ENCODE data around the gene IL12RB2. TPM values are rescaled to one million over a fixed set of nuclear protein-coding genes. Genes with fewer than 3 reads are reported as not detected.

Gene IL12RB2
- total and polyA plus RNA-seq, 2 experiments from 2014 or later, result 0.79 to 1.7 TPM

DNA sequence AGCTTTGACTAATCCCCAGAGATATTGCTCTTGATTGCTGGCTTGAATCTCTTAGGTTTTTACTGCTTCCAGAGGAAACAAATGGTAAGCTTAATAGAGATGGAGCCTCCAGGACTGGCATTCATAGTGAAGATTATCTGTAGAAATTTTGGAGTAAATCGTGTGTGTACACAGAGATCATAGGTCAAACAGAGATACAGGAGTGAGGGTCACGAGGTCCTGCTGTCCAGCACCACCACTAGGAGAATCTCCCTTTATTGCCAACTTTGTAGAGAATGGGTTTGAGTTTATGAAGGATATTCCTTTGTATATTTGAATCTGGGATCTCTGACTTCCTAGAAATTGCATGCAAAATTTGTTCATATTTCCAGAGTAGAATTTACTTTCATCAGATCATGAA, 130.3 kb downstream of the IL12RB2 start:
- H3K9me3 Mint-ChIP-seq, result no peaks in the 10 kb centered on the region
- Histone ChIP-seq H2AFZ (no peak overlapping the region), H3K27me3 (ENCODE audit: insufficient read depth) (no peaks in the 10 kb centered on the region), H4K20me1 (replicated peaks; ENCODE audit: insufficient read depth) (no peaks in the 10 kb centered on the region), H3K4me2 (no peak overlapping the region), H3K4me3 (no peak overlapping the region), H3K27ac (ENCODE audit: low read depth) (no peak overlapping the region), H3F3A (replicated peaks; ENCODE audit: low read depth) (no peaks in the 10 kb centered on the region), H3K9me2 (ENCODE audit: insufficient read depth) (no peaks in the 10 kb centered on the region), H3K79me2 (replicated peaks; ENCODE audit: insufficient read depth) (no peaks in the 10 kb centered on the region), H3K36me3 (ENCODE audit: insufficient read depth) (no peaks in the 10 kb centered on the region), H3K4me1 (ENCODE audit: insufficient read depth) (no peaks in the 10 kb centered on the region; the same call in 1 of the 2 replicates)
- H3K4me3 Mint-ChIP-seq, result no peak overlapping the region
- TF ChIP-seq ZNF114 (CRISPR knock-in tag; IDR thresholded peaks at IDR 0.05) (no peak), REST (IDR thresholded peaks at IDR 0.05; ENCODE audit: unreplicated experiment) (no peak), POLR2AphosphoS5 (IDR thresholded peaks at IDR 0.05; ENCODE audit: low read depth) (no peak), EZH2 (IDR thresholded peaks at IDR 0.05; ENCODE audit: low read depth, unreplicated experiment) (no peak), STAT1 (IDR thresholded peaks at IDR 0.05; ENCODE audit: unreplicated experiment) (no peak), NANOG (IDR thresholded peaks at IDR 0.05; ENCODE audit: borderline replicate concordance) (no peak), CREB1 (CRISPR knock-in tag; IDR thresholded peaks at IDR 0.05; ENCODE audit: low read depth) (no peak), JUNB (IDR thresholded peaks at IDR 0.05; ENCODE audit: unreplicated experiment) (no peak), CTCF (conservative IDR thresholded peaks at IDR 0.05; ENCODE audit: low read depth in 2 of 2) (no peak), ZNF331 (CRISPR knock-in tag; IDR thresholded peaks at IDR 0.05; ENCODE audit: low read depth) (no peak), EZH2phosphoT487 (IDR thresholded peaks at IDR 0.05; ENCODE audit: unreplicated experiment) (no peak)
- TF ChIP-seq, protein P1, sequence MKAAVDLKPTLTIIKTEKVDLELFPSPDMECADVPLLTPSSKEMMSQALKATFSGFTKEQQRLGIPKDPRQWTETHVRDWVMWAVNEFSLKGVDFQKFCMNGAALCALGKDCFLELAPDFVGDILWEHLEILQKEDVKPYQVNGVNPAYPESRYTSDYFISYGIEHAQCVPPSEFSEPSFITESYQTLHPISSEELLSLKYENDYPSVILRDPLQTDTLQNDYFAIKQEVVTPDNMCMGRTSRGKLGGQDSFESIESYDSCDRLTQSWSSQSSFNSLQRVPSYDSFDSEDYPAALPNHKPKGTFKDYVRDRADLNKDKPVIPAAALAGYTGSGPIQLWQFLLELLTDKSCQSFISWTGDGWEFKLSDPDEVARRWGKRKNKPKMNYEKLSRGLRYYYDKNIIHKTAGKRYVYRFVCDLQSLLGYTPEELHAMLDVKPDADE (IDR thresholded peaks at IDR 0.05), result no peak
- TF ChIP-seq, protein P2, sequence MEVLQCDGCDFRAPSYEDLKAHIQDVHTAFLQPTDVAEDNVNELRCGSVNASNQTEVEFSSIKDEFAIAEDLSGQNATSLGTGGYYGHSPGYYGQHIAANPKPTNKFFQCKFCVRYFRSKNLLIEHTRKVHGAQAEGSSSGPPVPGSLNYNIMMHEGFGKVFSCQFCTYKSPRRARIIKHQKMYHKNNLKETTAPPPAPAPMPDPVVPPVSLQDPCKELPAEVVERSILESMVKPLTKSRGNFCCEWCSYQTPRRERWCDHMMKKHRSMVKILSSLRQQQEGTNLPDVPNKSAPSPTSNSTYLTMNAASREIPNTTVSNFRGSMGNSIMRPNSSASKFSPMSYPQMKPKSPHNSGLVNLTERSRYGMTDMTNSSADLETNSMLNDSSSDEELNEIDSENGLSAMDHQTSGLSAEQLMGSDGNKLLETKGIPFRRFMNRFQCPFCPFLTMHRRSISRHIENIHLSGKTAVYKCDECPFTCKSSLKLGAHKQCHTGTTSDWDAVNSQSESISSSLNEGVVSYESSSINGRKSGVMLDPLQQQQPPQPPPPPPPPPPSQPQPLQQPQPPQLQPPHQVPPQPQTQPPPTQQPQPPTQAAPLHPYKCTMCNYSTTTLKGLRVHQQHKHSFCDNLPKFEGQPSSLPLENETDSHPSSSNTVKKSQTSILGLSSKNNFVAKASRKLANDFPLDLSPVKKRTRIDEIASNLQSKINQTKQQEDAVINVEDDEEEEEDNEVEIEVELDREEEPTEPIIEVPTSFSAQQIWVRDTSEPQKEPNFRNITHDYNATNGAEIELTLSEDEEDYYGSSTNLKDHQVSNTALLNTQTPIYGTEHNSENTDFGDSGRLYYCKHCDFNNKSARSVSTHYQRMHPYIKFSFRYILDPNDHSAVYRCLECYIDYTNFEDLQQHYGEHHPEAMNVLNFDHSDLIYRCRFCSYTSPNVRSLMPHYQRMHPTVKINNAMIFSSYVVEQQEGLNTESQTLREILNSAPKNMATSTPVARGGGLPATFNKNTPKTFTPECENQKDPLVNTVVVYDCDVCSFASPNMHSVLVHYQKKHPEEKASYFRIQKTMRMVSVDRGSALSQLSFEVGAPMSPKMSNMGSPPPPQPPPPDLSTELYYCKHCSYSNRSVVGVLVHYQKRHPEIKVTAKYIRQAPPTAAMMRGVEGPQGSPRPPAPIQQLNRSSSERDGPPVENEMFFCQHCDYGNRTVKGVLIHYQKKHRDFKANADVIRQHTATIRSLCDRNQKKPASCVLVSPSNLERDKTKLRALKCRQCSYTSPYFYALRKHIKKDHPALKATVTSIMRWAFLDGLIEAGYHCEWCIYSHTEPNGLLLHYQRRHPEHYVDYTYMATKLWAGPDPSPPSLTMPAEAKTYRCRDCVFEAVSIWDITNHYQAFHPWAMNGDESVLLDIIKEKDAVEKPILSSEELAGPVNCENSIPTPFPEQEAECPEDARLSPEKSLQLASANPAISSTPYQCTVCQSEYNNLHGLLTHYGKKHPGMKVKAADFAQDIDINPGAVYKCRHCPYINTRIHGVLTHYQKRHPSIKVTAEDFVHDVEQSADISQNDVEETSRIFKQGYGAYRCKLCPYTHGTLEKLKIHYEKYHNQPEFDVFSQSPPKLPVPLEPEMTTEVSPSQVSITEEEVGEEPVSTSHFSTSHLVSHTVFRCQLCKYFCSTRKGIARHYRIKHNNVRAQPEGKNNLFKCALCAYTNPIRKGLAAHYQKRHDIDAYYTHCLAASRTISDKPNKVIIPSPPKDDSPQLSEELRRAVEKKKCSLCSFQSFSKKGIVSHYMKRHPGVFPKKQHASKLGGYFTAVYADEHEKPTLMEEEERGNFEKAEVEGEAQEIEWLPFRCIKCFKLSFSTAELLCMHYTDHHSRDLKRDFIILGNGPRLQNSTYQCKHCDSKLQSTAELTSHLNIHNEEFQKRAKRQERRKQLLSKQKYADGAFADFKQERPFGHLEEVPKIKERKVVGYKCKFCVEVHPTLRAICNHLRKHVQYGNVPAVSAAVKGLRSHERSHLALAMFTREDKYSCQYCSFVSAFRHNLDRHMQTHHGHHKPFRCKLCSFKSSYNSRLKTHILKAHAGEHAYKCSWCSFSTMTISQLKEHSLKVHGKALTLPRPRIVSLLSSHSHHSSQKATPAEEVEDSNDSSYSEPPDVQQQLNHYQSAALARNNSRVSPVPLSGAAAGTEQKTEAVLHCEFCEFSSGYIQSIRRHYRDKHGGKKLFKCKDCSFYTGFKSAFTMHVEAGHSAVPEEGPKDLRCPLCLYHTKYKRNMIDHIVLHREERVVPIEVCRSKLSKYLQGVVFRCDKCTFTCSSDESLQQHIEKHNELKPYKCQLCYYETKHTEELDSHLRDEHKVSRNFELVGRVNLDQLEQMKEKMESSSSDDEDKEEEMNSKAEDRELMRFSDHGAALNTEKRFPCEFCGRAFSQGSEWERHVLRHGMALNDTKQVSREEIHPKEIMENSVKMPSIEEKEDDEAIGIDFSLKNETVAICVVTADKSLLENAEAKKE (CRISPR knock-in tag; IDR thresholded peaks at IDR 0.05), result no peak
- peaks cover 7% of the 10 kb centered on the region for H3K27me3 Mint-ChIP-seq (ENCODE audit: insufficient read depth, low read depth, poor library complexity)
- peaks cover 9% of the 10 kb centered on the region; the same call in 2 of the 3 replicates for H3K4me1 Mint-ChIP-seq
- ATAC-seq, result no peak
- no peak overlapping the region for H3K27ac Mint-ChIP-seq
- no peak for DNase-seq (ENCODE audit: low spot score)
- H3K36me3 Mint-ChIP-seq (ENCODE audit: low read depth), result no peaks in the 10 kb centered on the region
